RWPE2 (cell line): Measurements from ENCODE around the gene BBX.

Experiments
- ATAC-seq: fragments of 200-7000 bp; cut with Tn5 transposase; 3 replicates; pipeline ENCODE4 v1.9.1; 2021; ENCODE audit warnings: low read depth
- DNase-seq: peaks from one replicate; pipeline ENCODE4 v3.0.0-alpha.2; 2020; ENCODE audit warnings: low spot score
- H3K27ac ChIP-seq: fragments of 450-650 bp; 2 replicates; pipeline ENCODE4 v1.5.1; 2017; ENCODE audit warnings: mild to moderate bottlenecking; ENCODE audit not compliant: poor library complexity, severe bottlenecking
- H3K27me3 ChIP-seq: fragments of 250-450 bp; sonication (Bioruptor Pico); 2 replicates; pipeline ENCODE4 v1.5.1; 2021; ENCODE audit warnings: mild to moderate bottlenecking, moderate library complexity; ENCODE audit not compliant: insufficient read depth, poor library complexity, severe bottlenecking
- H3K36me3 ChIP-seq: fragments of 250-450 bp; sonication (Bioruptor Pico); 2 replicates; pipeline ENCODE4 v1.5.1; 2020; ENCODE audit warnings: low read depth, mild to moderate bottlenecking, moderate library complexity
- H3K4me1 ChIP-seq: fragments of 250-450 bp; sonication (Bioruptor Pico); 2 replicates; pipeline ENCODE4 v1.5.1; 2021; ENCODE audit warnings: mild to moderate bottlenecking, moderate library complexity; ENCODE audit not compliant: insufficient read depth, poor library complexity, severe bottlenecking
- H3K4me3 ChIP-seq: fragments of 250-450 bp; sonication (Bioruptor Pico); 2 replicates; pipeline ENCODE4 v1.5.1; 2021; ENCODE audit warnings: mild to moderate bottlenecking, moderate library complexity; ENCODE audit not compliant: severe bottlenecking
- H3K9me3 ChIP-seq: fragments of 250-450 bp; sonication (Bioruptor Pico); 2 replicates; pipeline ENCODE4 v1.5.1; 2021; ENCODE audit warnings: mild to moderate bottlenecking, moderate library complexity; ENCODE audit not compliant: severe bottlenecking
- CTCF ChIP-seq: fragments of 450-650 bp; IDR thresholded peaks from one replicate; pipeline ENCODE4 v1.5.1; 2017; ENCODE audit warnings: mild to moderate bottlenecking, moderate library complexity; ENCODE audit not compliant: poor library complexity, severe bottlenecking

The BBX gene

DNA sequence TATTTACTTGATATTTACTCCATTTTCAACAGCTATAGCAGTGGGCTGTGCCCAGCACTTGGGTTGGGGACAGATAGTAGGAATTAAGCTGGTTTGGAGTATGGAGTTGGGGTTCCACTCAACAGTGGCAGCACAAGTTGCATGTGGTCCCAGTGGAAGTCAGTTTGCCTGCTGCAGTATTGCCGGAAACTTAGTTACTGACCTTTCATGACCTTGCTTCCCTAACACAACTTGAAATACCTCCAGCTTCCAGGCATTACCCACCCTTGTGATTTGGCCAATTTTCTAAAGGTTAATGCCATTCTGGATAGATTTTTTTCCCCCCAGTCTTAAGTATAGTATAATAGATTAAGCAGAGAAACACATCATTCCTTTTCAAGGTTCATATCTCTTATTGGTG lies 68.0 kb downstream of the BBX start:
- Histone ChIP-seq H3K36me3 (no peaks in the 10 kb centered on the region), H3K9me3 (no peaks in the 10 kb centered on the region), H3K4me3 (no peak overlapping the region), H3K4me1 (no peaks in the 10 kb centered on the region), H3K27me3 (no peaks in the 10 kb centered on the region), H3K27ac (no peak overlapping the region)
- TF ChIP-seq CTCF, result no peak
- DNase-seq, result no peak
- no peak for ATAC-seq

- Histone ChIP-seq H3K9me3 (no peaks in the 10 kb centered on the region), H3K4me3 (no peak overlapping the region), H3K27me3 (no peaks in the 10 kb centered on the region), H3K36me3 (no peaks in the 10 kb centered on the region), H3K4me1 (no peaks in the 10 kb centered on the region), H3K27ac (no peak overlapping the region)
- ATAC-seq, result no peak
- no peak for TF ChIP-seq CTCF
- no peak for DNase-seq
Observed at GRCh38 chr3:107592073-107592472, 69.3 kb downstream of the BBX start.

DNA sequence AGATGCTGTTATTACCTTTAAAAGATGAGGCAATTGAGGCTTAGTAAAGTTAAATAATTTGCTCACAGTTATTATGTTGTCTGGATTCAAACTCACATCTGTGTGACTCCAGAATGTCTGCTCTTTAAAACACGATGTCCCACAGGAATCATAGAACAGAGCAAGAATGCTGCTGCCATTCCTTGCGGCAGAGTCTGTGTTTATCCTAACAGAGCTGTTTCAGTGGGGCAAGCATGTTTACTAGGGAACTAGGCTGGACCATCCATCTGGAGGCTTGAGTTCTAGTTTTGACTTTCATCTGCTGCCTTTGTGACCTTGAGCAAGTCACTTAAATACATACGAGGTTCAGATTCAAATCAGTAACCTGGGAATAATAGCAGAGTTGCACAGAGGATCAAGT lies 72.1 kb downstream of the BBX start:
- Histone ChIP-seq H3K36me3 (no peaks in the 10 kb centered on the region), H3K9me3 (no peaks in the 10 kb centered on the region), H3K27ac (no peak overlapping the region), H3K4me3 (no peak overlapping the region), H3K4me1 (peaks cover 9% of the 10 kb centered on the region), H3K27me3 (no peaks in the 10 kb centered on the region)
- DNase-seq (no peak), ATAC-seq (no peak)
- TF ChIP-seq CTCF, result no peak

GRCh38 chr3:107596639-107597038 lies 73.9 kb downstream of the BBX start:
- no peak for DNase-seq
- H3K36me3 ChIP-seq, result no peaks in the 10 kb centered on the region
- ATAC-seq, result no peak
- H3K27me3 ChIP-seq, result no peaks in the 10 kb centered on the region
- no peaks in the 10 kb centered on the region for H3K9me3 ChIP-seq
- H3K27ac ChIP-seq, result no peak overlapping the region
- H3K4me1 ChIP-seq, result peaks cover 12% of the 10 kb centered on the region
- no peak overlapping the region for H3K4me3 ChIP-seq
- TF ChIP-seq CTCF, result no peak

GRCh38 chr3:107598926-107599771 lies 76.4 kb downstream of the BBX start:
- peak overlapping the region; percentile 0 for H3K27ac ChIP-seq
- no peak for TF ChIP-seq CTCF

More at GRCh38 chr3:107598926-107599771, 76.4 kb downstream of the BBX start:
- no peaks in the 10 kb centered on the region for H3K27me3 ChIP-seq
- peaks cover 12% of the 10 kb centered on the region for H3K4me1 ChIP-seq
- no peaks in the 10 kb centered on the region for H3K36me3 ChIP-seq
- ATAC-seq, result peak; percentile 90
- DNase-seq, result no peak
- H3K9me3 ChIP-seq, result no peaks in the 10 kb centered on the region
- H3K4me3 ChIP-seq, result no peak overlapping the region
